Body of pancreas (tissue), 4 donors: ENCODE data around the gene B3GAT3. TPM values are rescaled to one million over a fixed set of nuclear protein-coding genes. Genes with fewer than 3 reads are reported as not detected.

Experiments
- ATAC-seq: fragments of 150-250 bp; one replicate; pipeline ENCODE4 v1.9.1; 2016
- DNase-seq, 4 donors: peaks; one replicate each; pipeline ENCODE4 v3.0.0-alpha.2; 2019
- H3K27ac ChIP-seq, 4 donors: fragments of 200-600 bp; sonication (generic); 1 replicate in 3 of 4; 2 replicates in 1 of 4; pipeline versions ENCODE4 v1.5.1 to v1.6.1; 2016 to 2019; ENCODE audit warnings: mild to moderate bottlenecking in 1 of 4, mixed read lengths in 1 of 4, moderate library complexity in 1 of 4
- H3K27me3 ChIP-seq, 2 donors: fragments of 200-600 bp; sonication (generic); one replicate each; pipeline ENCODE4 v1.6.0; 2016; ENCODE audit warnings: mild to moderate bottlenecking in 1 of 2
- H3K36me3 ChIP-seq, 2 donors: fragments of 200-600 bp; sonication (generic); replicated peaks in 1 of 2; 2 replicates each; pipeline ENCODE4 v1.5.1; 2016; ENCODE audit warnings: low read depth in 2 of 2; ENCODE audit not compliant: insufficient read depth in 1 of 2
- H3K4me1 ChIP-seq: fragments of 200-600 bp; sonication (generic); one replicate; pipeline ENCODE4 v1.6.0; 2016
- H3K4me3 ChIP-seq, 2 donors: fragments of 200-600 bp; sonication (generic); 1 replicate in 1 of 2; 2 replicates in 1 of 2; pipeline ENCODE4 v1.5.1; 2016 to 2019
- H3K9me3 ChIP-seq, 3 donors: fragments of 200-600 bp; sonication (generic); 1 replicate in 2 of 3; 2 replicates in 1 of 3; pipeline ENCODE4 v1.5.1; 2016
- CTCF ChIP-seq, 7 experiments: fragments of 450-650 bp in 4 of 7; fragments of 200-600 bp in 3 of 7; sonication (generic) in 3 of 7; IDR thresholded peaks; one replicate each; pipeline ENCODE4 v1.5.1; 2016 to 2019; ENCODE audit warnings: antibody characterized with exemption in 7 of 7
- POLR2A ChIP-seq, 3 donors: fragments of 450-650 bp; IDR thresholded peaks; one replicate each; pipeline ENCODE4 v1.6.1; 2016; ENCODE audit warnings: antibody characterized with exemption in 3 of 3, mild to moderate bottlenecking in 2 of 3
- WGBS, 2 donors: methylation state at CpG; one replicate each; pipeline ENCODE4 v1.1.5; 2017; 5-methylcytosine and 5-hydroxymethylcytosine counted together
- intact Hi-C: fragments of 100-400 bp; cut with DNase I; formaldehyde crosslinking; loops from one replicate; pipeline ENCODE4 v1.15.1; 2023
- total RNA-seq, 2 donors: library from RNA; depleted of rRNA; stranded (reverse); fragments of >200 nt; gene quantifications; one replicate each; pipeline ENCODE4 v1.1.0, GENCODE V29; 2016

Gene B3GAT3
- total RNA-seq, 2 donors from 2014 or later, result 17.1 to 63.0 TPM

- intact Hi-C loops, result no loop called here
- peak overlapping the region in 3 of 4 donors; percentile 81 to 94 (median 87) for H3K27ac ChIP-seq
- peaks cover 56% of the 10 kb centered on the region for H3K4me1 ChIP-seq
- ATAC-seq (no peak), DNase-seq (peak in 1 of 4 donors; percentile 14)
- H3K27me3 ChIP-seq, result no peaks in the 10 kb centered on the region
- peak overlapping the region in 1 of 2 donors; percentile 82 for H3K4me3 ChIP-seq
- TF ChIP-seq CTCF (IDR thresholded peaks at IDR 0.05) (no peak), POLR2A (IDR thresholded peaks at IDR 0.05) (no peak)
- no peaks in the 10 kb centered on the region for H3K9me3 ChIP-seq
- 43 to 50% methylated on average over 6 to 16 of the region's 16 CpGs for whole genome bisulfite sequencing, 2 donors
- peaks cover 0 to 2% of the 10 kb centered on the region in 2 donors for H3K36me3 ChIP-seq
These were observed 44.6 kb upstream of the B3GAT3 start for GRCh38 chr11:62666259-62666926.

GRCh38 chr11:62665599-62666258 lies 43.9 kb upstream of the B3GAT3 start:
- peak; percentile 51 to 58 (median 56) for DNase-seq
- WGBS, 2 donors, result 0 to 4% methylated on average over 26 to 39 of the region's 39 CpGs
- TF ChIP-seq CTCF (IDR thresholded peaks at IDR 0.05) (no peak), POLR2A (IDR thresholded peaks at IDR 0.05) (no peak)
- Histone ChIP-seq H3K4me3 (peak overlapping the region; percentile 7 to 82), H3K27me3 (no peaks in the 10 kb centered on the region), H3K36me3 (peaks cover 0 to 2% of the 10 kb centered on the region in 2 donors), H3K4me1 (peaks cover 53% of the 10 kb centered on the region), H3K9me3 (no peaks in the 10 kb centered on the region), H3K27ac (peak overlapping the region; percentile 79 to 94 (median 84))
- intact Hi-C loops, result no loop called here
- ATAC-seq, result peak; percentile 33

- Histone ChIP-seq H3K4me3 (peak within 1 kb of the TSS; percentile 67 to 82), H3K36me3 (peaks cover 0 to 2% of the 10 kb centered on the region in 2 donors), H3K9me3 (no peaks in the 10 kb centered on the region), H3K4me1 (peaks cover 47% of the 10 kb centered on the region), H3K27ac (peak within 1 kb of the TSS; percentile 79 to 94 (median 84)), H3K27me3 (no peaks in the 10 kb centered on the region)
- WGBS, 2 donors, result 0 to 10% methylated on average over 2 to 47 of the region's 47 CpGs
- ATAC-seq (peak; percentile 95), DNase-seq (peak; percentile 94 to 96 (median 95))
- no peak for TF ChIP-seq CTCF (IDR thresholded peaks at IDR 0.05)
- peak; percentile 96 to 100 (median 99) for TF ChIP-seq POLR2A (IDR thresholded peaks at IDR 0.05)
- intact Hi-C loops, result no loop called here
These were observed 43.4 kb upstream of the B3GAT3 start, which contains the start of the genes C11orf98 and CSKMT for GRCh38 chr11:62665075-62665598. Gene C11orf98 (minus strand): TSS chr11:62665210. CDS start chr11:62665169, 41 bp downstream. Gene CSKMT (plus strand): TSS chr11:62665312. CDS start chr11:62665880, 568 bp downstream.

GRCh38 chr11:62664405-62665074 lies 42.8 kb upstream of the B3GAT3 start:
- DNase-seq (peak; percentile 65 to 76 (median 70)), ATAC-seq (peak; percentile 69)
- TF ChIP-seq CTCF (IDR thresholded peaks at IDR 0.05) (no peak), POLR2A (IDR thresholded peaks at IDR 0.05) (no peak)
- Histone ChIP-seq H3K27me3 (no peaks in the 10 kb centered on the region), H3K27ac (peak overlapping the region; percentile 79 to 94 (median 84)), H3K4me3 (peak overlapping the region; percentile 67 to 82), H3K36me3 (peaks cover 0 to 2% of the 10 kb centered on the region in 2 donors), H3K4me1 (peaks cover 41% of the 10 kb centered on the region), H3K9me3 (no peaks in the 10 kb centered on the region)
- intact Hi-C loops, result no loop called here
- WGBS, 2 donors, result 3 to 4% methylated on average over 21 to 36 of the region's 36 CpGs
